ENCODE results near the gene RIMBP3B.
"Not testable (repeated sequence)": the region's sequence is repeated elsewhere in the genome, so short reads cannot be mapped to it uniquely, and the experiment has no call there.

- TF ChIP-seq POLR2A, CTCF (IDR thresholded peaks at IDR 0.05): not testable (repeated sequence)
Measured at GRCh38 chr22:21363803-21364202, 19.7 kb upstream of the RIMBP3B start.

Measured in vagina (tissue), 2 donors.